SK-MEL-5 (cell line): ENCODE results near the gene TSSC4. TPM values are rescaled to one million over a fixed set of nuclear protein-coding genes. Genes with fewer than 3 reads are reported as not detected.

ENCODE experiments used
- DNase-seq: peaks from one replicate; pipeline ENCODE4 v3.0.0-alpha.2; 2016; ENCODE audit warnings: low read depth, low spot score
- in situ Hi-C: cut with HindIII; loops from 2 replicates; pipeline ENCODE4 v1.10.0; 2016; ENCODE audit warnings: low sequenced_read_pairs, high pct_unique_total_duplicates, low pct_unique_long_range_greater_than_20kb
- total RNA-seq: library from RNA; depleted of rRNA; stranded (reverse); fragments of >200 nt; shearing (Covaris generic); gene quantifications from 2 replicates; pipeline ENCODE4 v1.2.3, GENCODE V29; 2014

TSSC4 gene
- total RNA-seq, 1 experiment from 2014 or later: 43.3 TPM

DNA sequence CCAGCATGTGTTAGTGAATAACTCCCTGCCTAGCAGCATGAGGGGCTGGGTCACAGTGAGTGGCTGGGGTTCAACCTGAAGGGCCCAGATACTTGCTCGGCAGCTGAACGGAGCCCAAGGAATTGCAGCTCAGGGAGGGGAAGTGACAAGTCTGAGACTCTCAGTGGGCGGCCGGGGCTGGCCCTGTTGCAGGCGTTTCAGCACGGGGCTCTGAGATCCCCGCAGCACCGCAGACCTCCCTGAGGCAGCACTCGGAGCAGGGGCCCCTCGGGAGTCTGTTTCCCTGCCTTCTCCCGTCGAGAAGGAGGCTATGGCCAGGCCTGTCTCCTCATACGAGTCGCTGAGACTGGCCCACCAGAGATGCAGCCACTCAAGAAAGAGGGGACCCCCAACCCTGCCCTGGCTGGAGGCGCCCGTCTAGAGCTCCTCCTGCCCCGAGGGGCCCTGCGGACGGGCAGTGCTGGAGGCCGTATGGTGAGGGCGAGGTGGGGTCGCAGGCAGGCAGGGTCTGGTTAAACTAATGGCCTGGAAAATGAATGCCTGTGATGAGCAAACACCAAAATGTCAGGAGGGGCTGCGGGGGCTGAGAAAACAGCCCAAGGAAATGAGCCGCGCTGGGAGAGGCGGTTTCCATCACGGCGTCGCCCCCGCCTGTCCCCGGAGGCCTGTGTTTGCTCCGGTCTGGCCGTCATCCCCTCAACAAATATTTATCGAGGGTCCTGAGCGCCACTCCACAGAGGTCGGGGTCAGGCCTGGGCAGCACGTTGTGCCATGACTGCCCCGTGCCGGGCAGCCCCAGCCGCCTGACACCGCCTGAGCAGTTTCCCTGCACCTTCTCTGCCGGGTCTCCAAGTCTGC lies 9.3 kb downstream of the TSSC4 start:
- in situ Hi-C loops: no loop called here

DNA sequence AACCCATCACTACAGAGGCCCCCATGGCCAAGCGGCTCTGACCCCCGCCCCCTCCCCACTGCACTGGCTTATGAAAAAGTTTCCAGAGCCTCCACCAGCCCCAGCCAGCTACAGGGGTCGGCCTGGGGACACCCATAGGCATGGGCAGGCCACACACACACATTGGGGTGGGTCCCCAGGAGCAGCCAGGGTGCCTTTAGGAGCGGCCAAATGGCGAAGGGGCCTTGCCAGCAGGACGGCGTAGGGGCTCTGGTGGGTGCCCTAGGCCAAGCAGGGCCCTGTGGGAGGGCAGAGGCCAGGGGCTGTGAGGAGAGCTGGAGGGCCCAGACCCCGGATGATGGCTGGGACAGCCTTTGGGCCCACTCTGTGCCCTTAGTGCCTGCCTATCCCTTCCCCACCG lies 10.1 kb downstream of the TSSC4 start:
- no peak for DNase-seq
- in situ Hi-C loops: no loop called here

More for the DNA sequence above, 9.3 kb downstream of the TSSC4 start:
- DNase-seq: no peak

DNA sequence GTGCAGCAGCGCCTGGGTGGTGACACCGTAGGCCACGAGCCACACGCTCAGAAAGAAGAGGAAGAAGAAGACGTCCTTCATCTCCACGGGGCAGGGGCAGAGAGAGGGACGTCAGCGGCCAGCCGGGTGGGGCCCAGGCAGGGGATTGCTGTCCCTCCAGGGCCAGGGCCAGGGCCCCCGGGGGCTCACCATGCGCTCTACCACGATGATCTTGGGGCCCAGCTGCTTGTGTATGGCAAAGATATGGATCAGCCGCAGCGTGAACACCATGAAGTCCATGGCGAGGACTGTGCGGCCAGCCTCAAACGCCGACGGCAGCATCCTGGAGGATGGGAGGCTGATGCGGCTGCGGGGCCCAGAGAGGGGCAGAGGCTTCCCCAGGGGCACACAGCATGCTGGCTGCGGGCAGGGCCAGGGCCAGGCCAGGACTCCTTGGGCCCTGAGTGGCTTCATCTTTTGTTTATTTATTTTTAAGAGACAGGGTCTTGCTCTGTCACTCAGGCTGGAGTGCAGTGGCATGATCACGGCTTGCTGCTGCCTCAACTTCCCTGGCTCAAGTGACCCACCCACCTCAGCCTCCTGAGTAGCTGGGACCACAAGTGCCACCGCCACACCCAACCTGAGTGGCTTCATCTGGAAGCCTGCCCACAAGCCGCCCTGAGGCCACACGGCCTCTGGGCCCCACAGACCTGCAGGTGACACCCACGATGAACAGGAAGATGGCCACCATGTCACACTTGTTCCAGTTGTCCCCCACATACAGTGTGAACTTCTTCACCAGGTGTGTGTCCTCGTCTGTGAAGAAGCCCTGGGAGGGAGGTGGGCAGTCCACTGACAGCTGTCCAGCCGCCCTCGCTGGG lies 11.1 kb downstream of the TSSC4 start:
- in situ Hi-C loops: no loop called here
- no peak for DNase-seq

DNA sequence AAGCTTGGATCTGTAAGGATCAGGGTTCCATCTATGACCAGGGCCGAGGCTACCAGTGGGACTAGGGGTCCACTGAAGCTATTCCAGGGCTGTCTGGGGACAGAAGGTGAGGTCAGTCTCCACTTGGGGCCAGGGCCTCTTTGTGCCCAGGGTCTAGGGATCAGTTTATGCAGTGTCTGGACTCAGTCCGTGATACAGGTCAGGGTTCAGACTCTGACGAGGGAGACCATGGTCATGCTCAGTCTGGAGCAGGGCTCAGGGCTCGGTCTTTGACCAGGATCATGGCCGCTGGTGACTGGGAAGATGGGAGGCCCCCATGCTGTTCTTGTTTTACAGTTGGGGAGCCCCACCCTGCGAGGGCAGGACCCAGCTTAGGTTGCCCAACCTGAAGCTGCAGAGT lies 11.8 kb downstream of the TSSC4 start:
- in situ Hi-C loops: no loop called here
- no peak for DNase-seq

DNA sequence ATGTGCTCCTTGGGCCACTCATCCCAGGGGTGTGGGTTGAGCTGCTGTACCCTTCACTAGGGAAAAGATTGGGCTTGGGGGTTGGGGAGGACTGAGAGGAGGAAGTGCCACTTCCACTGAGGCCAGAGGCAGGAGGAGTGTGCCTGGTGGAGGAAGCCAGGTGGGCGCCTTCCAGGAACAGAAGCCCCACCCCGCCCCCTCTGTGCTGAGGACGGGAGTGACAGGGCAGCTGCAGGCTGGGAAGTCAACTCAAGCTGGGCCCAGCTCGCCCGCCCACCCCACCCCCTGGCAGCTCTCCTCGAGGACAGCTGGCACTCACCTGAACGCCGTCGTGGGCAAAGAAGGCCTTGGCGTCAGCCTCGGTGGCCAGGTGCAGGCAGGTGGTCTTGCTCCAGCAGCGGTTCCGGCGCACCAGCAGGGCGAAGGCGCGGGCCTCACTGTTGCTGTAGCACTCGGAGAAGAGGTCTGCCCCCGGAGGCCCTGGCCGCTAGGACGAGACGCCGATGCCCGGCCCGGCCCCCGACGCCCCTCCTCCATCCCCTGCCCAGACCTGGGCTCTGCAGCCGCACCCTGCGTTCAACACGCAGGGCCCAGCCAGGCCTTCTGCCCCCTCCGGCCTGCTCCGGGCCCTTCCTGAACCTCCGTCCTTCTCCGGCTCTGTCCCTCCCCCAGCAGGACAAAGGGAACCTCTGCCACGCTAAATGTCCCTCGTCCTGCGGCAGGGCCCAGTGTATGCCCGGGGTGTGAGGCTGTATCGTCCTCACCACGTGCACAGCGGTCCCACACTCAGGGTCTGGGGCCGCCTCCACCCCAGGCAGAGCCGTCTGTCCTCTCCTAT lies 13.4 kb downstream of the TSSC4 start:
- in situ Hi-C loops: no loop called here

DNA sequence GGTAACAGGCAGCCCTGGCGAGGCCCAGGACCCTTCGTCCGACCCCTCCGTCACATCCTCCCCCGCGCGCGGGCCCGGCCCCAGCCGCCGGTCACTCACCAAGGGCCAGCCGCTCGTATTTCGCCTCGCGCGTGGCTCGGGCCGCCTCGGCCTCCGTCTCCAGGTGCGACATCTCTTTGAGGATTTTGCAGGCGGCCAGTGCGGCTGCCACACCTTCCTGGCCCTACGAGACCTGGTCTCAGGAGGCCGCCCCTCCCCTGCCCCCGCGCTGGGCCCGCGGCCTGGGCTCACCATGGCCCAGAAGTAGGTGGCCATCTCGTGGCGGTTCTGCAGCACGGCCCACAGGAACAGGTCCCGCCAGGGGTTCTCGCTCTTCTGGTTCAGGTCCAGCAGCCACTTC lies 14.1 kb downstream of the TSSC4 start:
- DNase-seq: no peak
- in situ Hi-C loops: no loop called here

More for the DNA sequence above, 13.4 kb downstream of the TSSC4 start:
- no peak for DNase-seq

DNA sequence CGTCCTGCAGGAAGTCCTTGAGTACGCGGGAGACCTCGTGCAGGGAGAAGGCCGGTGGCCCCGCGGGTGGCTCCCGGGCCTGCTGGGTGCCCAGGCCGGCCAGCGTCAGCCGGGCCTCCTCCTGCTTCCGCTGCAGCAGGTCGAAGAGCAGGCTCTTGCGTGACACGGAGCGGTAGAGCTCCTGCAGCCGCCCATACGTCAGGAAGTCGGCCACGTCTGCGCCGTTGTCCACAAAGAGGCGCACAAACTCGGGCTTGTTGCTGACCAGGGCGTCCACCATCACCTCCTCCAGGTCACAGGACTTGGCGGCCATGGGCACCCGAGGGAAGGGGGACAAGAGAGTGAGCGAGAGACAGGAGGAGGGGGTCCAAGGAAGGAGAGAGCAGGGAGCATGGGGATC lies 14.6 kb downstream of the TSSC4 start:
- DNase-seq: no peak
- in situ Hi-C loops: no loop called here

DNA sequence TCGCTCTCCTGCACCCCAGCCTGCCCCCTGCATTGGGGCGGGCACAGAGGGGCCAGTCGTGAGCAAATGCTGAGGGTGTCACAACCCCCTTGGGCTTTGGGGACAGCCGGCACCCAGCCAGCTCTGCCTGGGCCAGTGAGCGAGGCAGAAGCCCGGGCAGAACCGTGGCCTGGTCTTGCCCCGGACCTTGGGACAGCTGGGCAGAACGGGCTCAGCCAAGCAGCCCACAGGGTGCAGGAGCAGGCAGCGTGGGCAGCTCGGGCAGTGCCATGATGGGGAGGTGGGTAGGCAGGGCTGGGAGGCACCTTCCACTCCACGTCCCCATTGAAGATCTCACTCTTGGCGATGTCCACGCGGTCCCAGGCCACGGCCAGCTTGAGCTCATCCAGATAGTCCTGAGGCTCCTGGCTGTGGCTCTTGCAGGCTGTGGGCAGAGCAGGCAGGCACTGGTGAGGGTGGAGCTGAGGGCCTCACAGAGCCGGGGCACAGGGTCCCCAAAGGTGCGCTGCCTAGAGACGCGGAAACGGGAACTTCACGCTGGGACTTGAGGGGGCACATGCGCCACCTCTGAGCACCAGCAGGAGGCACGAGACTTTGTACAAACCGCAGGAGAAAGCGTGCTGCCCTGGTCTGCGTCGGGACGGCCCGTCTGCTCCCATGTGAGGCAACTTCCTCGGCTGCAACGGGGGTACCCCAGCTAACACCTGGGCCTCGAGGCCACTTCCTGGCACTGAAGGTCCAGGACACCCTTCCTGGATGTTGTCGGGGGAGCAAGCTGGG lies 15.2 kb downstream of the TSSC4 start:
- DNase-seq: no peak
- in situ Hi-C loops: no loop called here

DNA sequence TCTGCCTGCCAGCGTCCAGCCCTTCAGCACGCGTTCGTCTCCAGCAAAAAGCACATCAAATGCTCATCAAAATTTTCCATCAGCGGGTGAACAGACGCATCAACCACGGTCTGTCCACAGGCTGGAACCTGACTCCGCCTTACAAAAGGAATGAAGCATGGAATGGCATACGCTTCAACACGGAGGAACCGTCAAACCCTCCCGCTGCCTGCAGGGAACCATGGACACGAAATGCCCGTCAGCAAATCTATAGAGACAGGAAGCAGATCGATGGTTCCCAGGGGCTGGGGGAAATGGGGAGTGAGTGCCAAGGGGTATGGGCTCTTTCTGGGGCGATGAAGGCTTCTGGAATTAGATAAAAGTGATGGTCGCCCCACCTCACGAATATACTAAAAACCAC lies 16.2 kb downstream of the TSSC4 start:
- in situ Hi-C loops: no loop called here
- no peak for DNase-seq

DNA sequence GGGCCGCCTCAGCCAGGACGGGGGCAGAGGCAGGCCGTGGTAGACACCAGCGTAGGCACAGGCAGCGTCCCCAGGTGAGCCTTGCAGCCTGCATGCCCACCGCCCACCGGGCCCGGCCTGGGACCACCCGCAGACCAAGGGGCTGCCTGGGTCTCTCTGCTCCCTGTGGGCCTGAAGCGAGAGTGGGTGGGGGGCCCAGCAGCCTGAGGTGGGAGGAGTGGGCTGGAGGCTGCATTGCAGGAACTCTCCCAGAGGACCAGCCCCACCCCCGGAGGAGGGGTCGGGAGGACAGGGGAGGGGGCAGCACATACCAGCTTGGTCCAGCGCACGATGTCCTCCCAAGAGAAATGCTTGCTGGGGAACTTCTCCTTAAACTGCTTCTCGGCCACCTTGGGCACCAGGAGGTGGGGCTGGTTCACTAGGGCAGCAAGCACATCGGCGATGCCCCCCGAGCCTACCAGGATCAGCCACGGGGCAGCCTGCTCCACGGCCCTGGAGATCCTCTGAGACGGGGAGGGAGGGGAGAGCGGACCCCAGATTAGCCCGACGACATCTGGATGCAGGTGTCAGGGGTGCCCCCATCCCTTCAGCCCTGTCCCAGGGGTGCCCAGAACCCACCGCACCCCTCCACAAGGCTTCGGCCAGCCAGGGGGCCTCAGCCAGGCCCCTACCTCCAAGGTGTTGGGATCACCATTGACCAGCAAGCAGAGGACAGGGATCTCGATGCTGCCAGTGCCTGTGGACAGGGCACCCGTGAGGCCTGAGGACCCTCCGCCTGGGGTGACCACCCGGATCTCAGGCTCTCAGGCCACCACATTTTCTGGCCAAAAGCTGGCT lies 17.5 kb downstream of the TSSC4 start:
- in situ Hi-C loops: no loop called here
- DNase-seq: no peak

DNA sequence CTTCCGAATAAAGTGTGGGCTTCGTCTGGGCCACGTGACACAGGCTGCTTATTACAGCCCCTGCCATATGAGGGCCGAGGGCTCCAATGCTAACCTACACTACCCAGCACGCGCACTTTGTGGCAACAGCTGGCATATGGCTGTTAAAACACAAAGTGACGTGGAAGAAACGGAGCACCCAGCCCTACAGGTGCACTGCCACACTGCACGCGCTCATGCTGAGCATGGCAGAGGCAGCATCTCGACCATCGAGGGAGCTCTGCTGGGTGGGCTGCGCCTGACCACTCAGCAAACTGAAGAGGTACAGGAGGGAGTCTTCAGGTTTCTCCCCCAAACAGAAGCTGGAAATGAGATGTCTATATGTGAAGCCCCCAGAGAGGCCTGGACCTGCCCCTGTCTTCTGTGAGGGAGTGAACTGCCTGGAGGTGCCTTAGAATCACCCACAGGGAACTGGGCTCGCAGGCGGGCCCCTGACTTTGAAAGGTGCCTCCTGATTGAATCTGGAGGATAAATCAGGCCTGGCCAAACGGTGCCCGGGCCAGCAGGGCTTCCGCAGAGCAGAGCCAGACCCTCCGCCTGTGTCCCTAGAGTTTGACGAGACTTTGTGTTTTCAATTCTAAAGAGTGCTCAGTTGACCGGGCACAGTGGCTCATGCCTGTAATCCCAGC lies 18.3 kb downstream of the TSSC4 start:
- no peak for DNase-seq
- in situ Hi-C loops: no loop called here

DNA sequence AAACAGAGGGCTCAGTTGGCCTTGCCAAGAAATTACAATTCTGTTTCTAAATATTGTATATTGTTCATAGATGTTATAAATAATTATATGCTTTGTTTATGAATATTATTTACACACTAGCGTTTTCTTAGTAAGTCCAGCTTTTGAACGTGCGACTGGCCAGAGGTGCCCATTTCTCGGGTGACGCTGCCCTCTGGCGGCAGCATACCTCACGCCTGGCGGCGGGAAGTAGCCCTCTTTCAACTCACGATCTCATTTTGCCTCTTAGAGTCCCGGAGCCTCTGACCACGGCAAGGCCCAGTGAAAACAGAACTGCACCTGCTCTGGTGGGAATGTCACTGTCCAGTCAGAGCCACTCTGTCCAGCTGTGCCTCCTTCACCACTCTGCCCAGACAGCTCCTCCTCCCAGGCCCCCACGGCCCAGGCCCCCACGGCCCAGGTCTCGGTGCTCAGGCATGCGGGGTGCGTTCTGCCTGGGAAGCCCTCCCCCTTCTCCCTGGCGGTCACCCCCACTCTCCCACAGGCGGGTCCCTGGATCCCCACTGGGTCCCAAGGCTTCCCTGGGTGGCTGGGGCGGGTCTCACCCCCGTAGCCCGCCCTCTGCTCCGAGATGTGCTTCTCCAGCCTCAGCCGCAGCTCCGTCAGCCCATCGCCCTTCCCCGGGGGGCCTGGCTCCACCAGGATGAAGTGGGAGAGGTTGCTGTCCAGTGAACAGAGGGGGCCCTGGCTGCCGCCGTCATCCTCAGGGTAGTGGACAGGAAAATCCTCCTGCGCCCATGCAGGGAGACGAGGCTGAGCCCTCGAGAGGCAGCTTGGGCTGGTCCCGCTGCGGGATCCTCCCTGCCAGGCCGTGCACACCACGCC lies 19.3 kb downstream of the TSSC4 start:
- in situ Hi-C loops: no loop called here
- DNase-seq: peak; percentile 74

DNA sequence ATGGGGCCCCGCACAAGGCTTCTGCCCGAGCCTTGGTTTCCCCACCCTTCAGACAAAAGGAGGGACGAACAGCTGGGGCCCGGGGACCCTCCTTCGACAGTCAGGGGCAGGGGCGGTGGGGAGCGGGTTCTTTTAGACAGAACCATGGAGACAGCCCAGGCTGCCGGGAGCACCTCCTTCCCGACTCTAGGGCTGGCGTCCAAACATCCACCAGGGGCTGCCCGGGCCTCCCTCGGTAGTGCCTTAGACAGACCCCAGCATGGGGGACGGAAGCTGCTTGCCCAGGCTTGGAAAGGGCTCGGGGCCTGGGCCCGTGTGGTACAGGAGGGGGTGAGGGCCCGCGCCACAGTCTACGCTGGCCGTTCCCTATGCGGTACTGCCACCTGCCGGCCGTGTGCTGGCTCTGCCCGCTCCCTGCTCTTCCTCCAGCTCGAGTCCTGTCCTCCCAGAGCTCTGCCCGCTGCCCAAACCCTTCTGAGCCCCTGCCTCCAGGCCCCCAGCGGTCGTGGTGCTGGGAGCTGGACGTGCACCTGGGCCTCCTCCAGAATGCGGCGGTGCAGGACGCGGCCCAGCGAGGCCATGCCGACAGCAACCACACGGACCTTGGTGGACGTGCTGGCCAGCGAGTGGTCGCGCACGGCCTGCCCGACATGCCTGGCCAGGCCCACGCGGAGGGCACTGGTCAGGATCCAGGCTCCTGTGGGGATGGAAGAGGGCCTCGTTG lies 20.1 kb downstream of the TSSC4 start:
- in situ Hi-C loops: no loop called here
- DNase-seq: peak; percentile 72

DNA sequence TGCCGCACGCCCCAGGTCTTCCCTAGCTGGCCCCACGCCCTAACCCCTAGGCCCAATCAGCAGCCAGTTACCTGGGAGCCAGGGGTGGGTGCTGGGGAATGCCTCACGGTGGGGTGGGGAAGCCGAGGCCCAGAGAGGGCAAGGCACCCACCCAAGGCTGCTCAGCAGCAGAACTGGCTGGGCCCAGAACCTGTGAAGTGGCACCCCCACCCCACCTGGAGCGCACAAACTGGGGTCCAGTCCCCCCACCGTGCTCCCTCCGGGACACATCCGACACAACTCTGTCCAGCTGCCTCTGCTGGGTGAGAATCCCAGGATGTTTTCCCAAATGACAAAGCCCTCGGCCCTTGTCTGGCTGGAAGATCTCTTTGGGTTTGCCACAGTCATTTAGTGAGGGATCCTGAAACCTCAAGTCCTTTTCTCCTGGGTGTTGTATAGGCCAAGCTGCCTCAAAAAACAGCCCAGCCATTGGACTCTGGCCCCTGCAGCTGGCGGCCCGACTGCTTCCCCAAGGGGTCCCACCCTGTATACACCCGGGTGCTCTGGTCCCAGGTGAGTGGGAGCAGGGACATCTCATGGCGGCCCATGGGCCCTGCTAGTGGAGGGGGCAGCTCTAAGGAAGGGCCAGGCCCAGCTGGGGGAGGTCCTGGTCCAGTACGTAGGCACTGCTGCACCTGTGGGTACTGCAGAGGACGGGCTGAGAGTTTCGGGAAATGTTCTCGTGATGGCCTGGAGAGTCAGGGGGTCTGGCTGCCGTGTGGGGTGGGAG lies 20.9 kb downstream of the TSSC4 start:
- in situ Hi-C loops: no loop called here
- DNase-seq: no peak
